Mesenchymal stem cell (in vitro differentiated cells and primary cell): Measurements from ENCODE around the gene RFX1.

Experiments
- DNase-seq: peaks from one replicate; pipeline ENCODE4 v3.0.0-alpha.2; 2013
- H2AFZ ChIP-seq: one replicate; pipeline ENCODE4 v1.6.1; 2013; ENCODE audit warnings: low read depth, mild to moderate bottlenecking, control low read depth, inconsistent platforms, low read length, moderate library complexity
- H2AK5ac ChIP-seq: 2 replicates; pipeline ENCODE4 v1.6.1; 2013; ENCODE audit warnings: low read length, moderate library complexity, mild to moderate bottlenecking, inconsistent platforms; ENCODE audit not compliant: severe bottlenecking
- H2BK120ac ChIP-seq: one replicate; pipeline ENCODE4 v1.6.1; 2013; ENCODE audit warnings: low read depth, mild to moderate bottlenecking, inconsistent platforms, low read length, moderate library complexity
- H2BK12ac ChIP-seq, 2 experiments: one replicate each; pipeline ENCODE4 v1.6.1; 2013; ENCODE audit warnings: inconsistent platforms in 2 of 2, low read length in 2 of 2, mild to moderate bottlenecking in 2 of 2, moderate library complexity in 2 of 2, control low read depth in 1 of 2
- H2BK15ac ChIP-seq: one replicate; pipeline ENCODE4 v1.6.1; 2013; ENCODE audit warnings: mild to moderate bottlenecking, low read depth, inconsistent platforms; ENCODE audit not compliant: poor library complexity, severe bottlenecking
- H2BK5ac ChIP-seq: 2 replicates; pipeline ENCODE4 v1.6.1; 2013; ENCODE audit warnings: low read depth, mild to moderate bottlenecking, low read length, control low read depth, inconsistent platforms; ENCODE audit not compliant: poor library complexity, severe bottlenecking
- H3K14ac ChIP-seq, 2 experiments: one replicate each; pipeline ENCODE4 v1.6.1; 2013; ENCODE audit warnings: inconsistent platforms in 2 of 2, low read length in 2 of 2, control low read depth in 1 of 2, mild to moderate bottlenecking in 1 of 2, moderate library complexity in 1 of 2
- H3K18ac ChIP-seq, 2 experiments: one replicate each; pipeline ENCODE4 v1.6.1; 2013; ENCODE audit warnings: inconsistent platforms in 2 of 2, low read length in 2 of 2, control low read depth in 1 of 2, low read depth in 1 of 2, mild to moderate bottlenecking in 1 of 2
- H3K23ac ChIP-seq, 2 experiments: one replicate each; pipeline ENCODE4 v1.6.1; 2013; ENCODE audit warnings: inconsistent platforms in 2 of 2, low read length in 2 of 2, mild to moderate bottlenecking in 2 of 2, moderate library complexity in 2 of 2, control low read depth in 1 of 2
- H3K27ac ChIP-seq: 2 replicates; pipeline ENCODE4 v1.5.1; 2013; ENCODE audit warnings: mild to moderate bottlenecking, moderate library complexity, low read length, control low read depth, inconsistent platforms; ENCODE audit not compliant: poor library complexity, severe bottlenecking
- H3K27me3 ChIP-seq, 2 experiments: 2 replicates each; pipeline versions ENCODE4 v1.6.1 to v1.7.0; 2013; ENCODE audit warnings: low read length in 2 of 2, mild to moderate bottlenecking in 2 of 2, moderate library complexity in 2 of 2, control low read depth in 1 of 2, inconsistent platforms in 1 of 2; ENCODE audit not compliant: control insufficient read depth in 1 of 2, insufficient read depth in 1 of 2
- H3K36me3 ChIP-seq, 2 experiments: 2 replicates each; pipeline versions ENCODE4 v1.6.1 to v1.7.0; 2013; ENCODE audit warnings: low read length in 2 of 2, control low read depth in 1 of 2, inconsistent platforms in 1 of 2, low read depth in 1 of 2, mild to moderate bottlenecking in 1 of 2; ENCODE audit not compliant: insufficient read depth in 2 of 2, control insufficient read depth in 1 of 2
- H3K4ac ChIP-seq, 2 experiments: one replicate each; pipeline ENCODE4 v1.6.1; 2013; ENCODE audit warnings: inconsistent platforms in 2 of 2, low read length in 2 of 2, mild to moderate bottlenecking in 2 of 2, moderate library complexity in 2 of 2, control low read depth in 1 of 2, low read depth in 1 of 2
- H3K4me1 ChIP-seq: 2 replicates; pipeline ENCODE4 v1.6.1; 2013; ENCODE audit warnings: low read depth, low read length, control low read depth; ENCODE audit not compliant: control insufficient read depth, insufficient read depth
- H3K4me2 ChIP-seq: 2 replicates; pipeline ENCODE4 v1.6.1; 2013; ENCODE audit warnings: low read length, mild to moderate bottlenecking, inconsistent platforms; ENCODE audit not compliant: poor library complexity, severe bottlenecking
- H3K4me3 ChIP-seq, 2 experiments: 2 replicates each; pipeline versions ENCODE4 v1.5.1 to v1.7.0; 2013; ENCODE audit warnings: low read length in 2 of 2, mild to moderate bottlenecking in 2 of 2, control low read depth in 1 of 2, low read depth in 1 of 2; ENCODE audit not compliant: insufficient read depth in 1 of 2
- H3K79me1 ChIP-seq: replicated peaks from 2 replicates; pipeline ENCODE4 v1.6.1; 2013; ENCODE audit warnings: mild to moderate bottlenecking, control low read depth, low read length, inconsistent platforms; ENCODE audit not compliant: poor library complexity, severe bottlenecking
- H3K9ac ChIP-seq: 2 replicates; pipeline ENCODE4 v1.7.0; 2013; ENCODE audit warnings: mild to moderate bottlenecking, low read length, moderate library complexity
- H3K9me3 ChIP-seq: 2 replicates; pipeline ENCODE4 v1.7.0; 2013; ENCODE audit warnings: mild to moderate bottlenecking, low read length; ENCODE audit not compliant: control insufficient read depth
- H4K8ac ChIP-seq: one replicate; pipeline ENCODE4 v1.6.1; 2013; ENCODE audit warnings: inconsistent platforms, mild to moderate bottlenecking, low read length, moderate library complexity
- H4K91ac ChIP-seq: one replicate; pipeline ENCODE4 v1.6.1; 2013; ENCODE audit warnings: mild to moderate bottlenecking, low read length, inconsistent platforms
- WGBS: methylation state at CpG from one replicate; pipeline ENCODE4 v1.1.7; 2013; ENCODE audit warnings: mixed read lengths; 5-methylcytosine and 5-hydroxymethylcytosine counted together

Gene RFX1

GRCh38 chr19:13951799-13952153 lies 54.3 kb downstream of the RFX1 start:
- Histone ChIP-seq H3K79me1 (peaks cover 24% of the 10 kb centered on the region), H2BK120ac (no peak overlapping the region), H4K91ac (no peak overlapping the region), H3K9ac (peak overlapping the region; percentile 58), H2AK5ac (no peak overlapping the region), H3K18ac (no peak overlapping the region), H3K27ac (no peak overlapping the region), H3K14ac (no peak overlapping the region), H3K27me3 (no peaks in the 10 kb centered on the region), H3K9me3 (no peaks in the 10 kb centered on the region), H3K36me3 (peaks cover 21 to 28% of the 10 kb centered on the region in 2 experiments), H2BK12ac (no peak overlapping the region), H4K8ac (no peak overlapping the region), H3K23ac (no peak overlapping the region), H3K4me1 (peaks cover 16% of the 10 kb centered on the region), H2AFZ (peak overlapping the region; percentile 77), H2BK5ac (no peak overlapping the region), H3K4me3 (peak overlapping the region; percentile 50 to 83), H3K4ac (no peak overlapping the region), H2BK15ac (no peak overlapping the region), H3K4me2 (peak overlapping the region; percentile 95)
- no peak for DNase-seq
- WGBS: 17% methylated on average over 20 of the region's 20 CpGs

GRCh38 chr19:13951043-13951442 lies 55.1 kb downstream of the RFX1 start:
- H2BK120ac ChIP-seq: no peak overlapping the region
- no peak overlapping the region for H2AK5ac ChIP-seq
- H3K9ac ChIP-seq: no peak overlapping the region
- no peak overlapping the region for H4K8ac ChIP-seq
- DNase-seq: no peak
- H3K4me2 ChIP-seq: no peak overlapping the region
- no peak overlapping the region for H3K4ac ChIP-seq
- no peak overlapping the region for H2AFZ ChIP-seq
- H3K4me3 ChIP-seq: no peak overlapping the region
- H3K27me3 ChIP-seq: no peaks in the 10 kb centered on the region
- no peak overlapping the region for H3K27ac ChIP-seq
- no peak overlapping the region for H3K18ac ChIP-seq
- peaks cover 14 to 20% of the 10 kb centered on the region in 2 experiments for H3K36me3 ChIP-seq
- H2BK5ac ChIP-seq: no peak overlapping the region
- H2BK12ac ChIP-seq: no peak overlapping the region
- H3K14ac ChIP-seq: no peak overlapping the region
- H3K4me1 ChIP-seq: peaks cover 16% of the 10 kb centered on the region
- no peak overlapping the region for H2BK15ac ChIP-seq
- H4K91ac ChIP-seq: no peak overlapping the region
- no peak overlapping the region for H3K23ac ChIP-seq
- peaks cover 19% of the 10 kb centered on the region for H3K79me1 ChIP-seq
- 80% methylated on average over 1 of the region's 2 CpGs for WGBS
- no peaks in the 10 kb centered on the region for H3K9me3 ChIP-seq

GRCh38 chr19:13946414-13946813 lies 59.7 kb downstream of the RFX1 start:
- DNase-seq: no peak
- peaks cover 0 to 5% of the 10 kb centered on the region in 2 experiments for H3K27me3 ChIP-seq
- H2BK5ac ChIP-seq: no peak overlapping the region
- no peak overlapping the region for H2AK5ac ChIP-seq
- no peak overlapping the region for H2BK12ac ChIP-seq
- H3K18ac ChIP-seq: no peak overlapping the region
- H2BK120ac ChIP-seq: no peak overlapping the region
- no peak overlapping the region for H2BK15ac ChIP-seq
- H3K4me1 ChIP-seq: peaks cover 1% of the 10 kb centered on the region
- no peak overlapping the region for H4K8ac ChIP-seq
- no peak overlapping the region for H2AFZ ChIP-seq
- peaks cover 6% of the 10 kb centered on the region for H3K9me3 ChIP-seq
- WGBS: 97% methylated on average over 4 of the region's 4 CpGs
- no peak overlapping the region for H3K4me2 ChIP-seq
- H3K79me1 ChIP-seq: no peaks in the 10 kb centered on the region
- no peaks in the 10 kb centered on the region for H3K36me3 ChIP-seq
- no peak overlapping the region for H3K14ac ChIP-seq
- no peak overlapping the region for H3K27ac ChIP-seq
- H4K91ac ChIP-seq: no peak overlapping the region
- no peak overlapping the region for H3K9ac ChIP-seq
- no peak overlapping the region for H3K4me3 ChIP-seq
- H3K23ac ChIP-seq: no peak overlapping the region
- H3K4ac ChIP-seq: no peak overlapping the region

- 95% methylated on average over 1 of the region's 1 CpG for WGBS
These were observed 64.0 kb downstream of the RFX1 start for GRCh38 chr19:13942023-13942684.

More at GRCh38 chr19:13942023-13942684, 64.0 kb downstream of the RFX1 start:
- H3K4ac ChIP-seq: no peak overlapping the region
- no peak overlapping the region for H3K4me2 ChIP-seq
- H3K4me1 ChIP-seq: peaks cover 12% of the 10 kb centered on the region
- no peak overlapping the region for H2BK15ac ChIP-seq
- H3K36me3 ChIP-seq: no peaks in the 10 kb centered on the region
- H3K18ac ChIP-seq: no peak overlapping the region
- no peak overlapping the region for H3K14ac ChIP-seq
- no peak for DNase-seq
- H2AFZ ChIP-seq: no peak overlapping the region
- H2AK5ac ChIP-seq: no peak overlapping the region
- peaks cover 6% of the 10 kb centered on the region for H3K9me3 ChIP-seq
- H3K27ac ChIP-seq: no peak overlapping the region
- no peak overlapping the region for H3K4me3 ChIP-seq
- peaks cover 4 to 18% of the 10 kb centered on the region in 2 experiments for H3K27me3 ChIP-seq
- no peak overlapping the region for H4K91ac ChIP-seq
- no peak overlapping the region for H4K8ac ChIP-seq
- no peak overlapping the region for H3K9ac ChIP-seq
- H3K23ac ChIP-seq: no peak overlapping the region
- no peak overlapping the region for H2BK12ac ChIP-seq
- no peak overlapping the region for H2BK120ac ChIP-seq
- no peaks in the 10 kb centered on the region for H3K79me1 ChIP-seq
- H2BK5ac ChIP-seq: no peak overlapping the region
